Jurkat, Clone E6-1 (cell line): ENCODE data around the gene PDLIM4.
A peak's percentile ranks its signal among the peaks of the same experiment; 100 is the strongest.

Experiments
- DNase-seq: peaks from one replicate; pipeline ENCODE4 v3.0.0-alpha.2; 2011; ENCODE audit warnings: low read depth, low spot score
- H3K4me3 ChIP-seq: 2 replicates; pipeline ENCODE4 v1.5.1; 2011; ENCODE audit warnings: mild to moderate bottlenecking, low read length, control low read depth, moderate library complexity

The PDLIM4 gene

GRCh38 chr5:132262882-132263547 lies 5.5 kb downstream of the PDLIM4 start:
- no peak overlapping the region for H3K4me3 ChIP-seq
- no peak for DNase-seq

- H3K4me3 ChIP-seq: no peak overlapping the region
- no peak for DNase-seq
These were observed 6.2 kb downstream of the PDLIM4 start for GRCh38 chr5:132263548-132264261.

GRCh38 chr5:132264546-132265335 lies 7.2 kb downstream of the PDLIM4 start:
- no peak overlapping the region for H3K4me3 ChIP-seq
- no peak for DNase-seq

- H3K4me3 ChIP-seq: no peak overlapping the region
- DNase-seq: no peak
These were observed 8.0 kb downstream of the PDLIM4 start for GRCh38 chr5:132265336-132266030.

GRCh38 chr5:132266031-132266835 lies 8.7 kb downstream of the PDLIM4 start:
- no peak for DNase-seq
- H3K4me3 ChIP-seq: no peak overlapping the region

GRCh38 chr5:132266836-132267160 lies 9.3 kb downstream of the PDLIM4 start:
- H3K4me3 ChIP-seq: no peak overlapping the region
- DNase-seq: no peak

- no peak overlapping the region for H3K4me3 ChIP-seq
- no peak for DNase-seq
These were observed 9.8 kb downstream of the PDLIM4 start for GRCh38 chr5:132267166-132267739.

GRCh38 chr5:132267931-132268768 lies 10.7 kb downstream of the PDLIM4 start:
- H3K4me3 ChIP-seq: no peak overlapping the region
- no peak for DNase-seq

GRCh38 chr5:132268769-132269551 lies 11.5 kb downstream of the PDLIM4 start:
- no peak overlapping the region for H3K4me3 ChIP-seq
- no peak for DNase-seq

GRCh38 chr5:132269635-132270334 lies 12.3 kb downstream of the PDLIM4 start:
- no peak overlapping the region for H3K4me3 ChIP-seq

GRCh38 chr5:132270335-132270665 lies 12.8 kb downstream of the PDLIM4 start:
- H3K4me3 ChIP-seq: no peak overlapping the region
- no peak for DNase-seq

More at GRCh38 chr5:132269635-132270334, 12.3 kb downstream of the PDLIM4 start:
- no peak for DNase-seq

- H3K4me3 ChIP-seq: no peak overlapping the region
- no peak for DNase-seq
These were observed 13.2 kb downstream of the PDLIM4 start for GRCh38 chr5:132270706-132271105.

- no peak for DNase-seq
These were observed 14.1 kb downstream of the PDLIM4 start for GRCh38 chr5:132271251-132272246.

GRCh38 chr5:132272311-132273210 lies 15.1 kb downstream of the PDLIM4 start:
- no peak overlapping the region for H3K4me3 ChIP-seq
- DNase-seq: peak; percentile 41

More at GRCh38 chr5:132271251-132272246, 14.1 kb downstream of the PDLIM4 start:
- no peak overlapping the region for H3K4me3 ChIP-seq
